ENCODE results near the gene ABCB6. TPM values are rescaled to one million over a fixed set of nuclear protein-coding genes. Genes with fewer than 3 reads are reported as not detected.

Gene ABCB6
- total RNA-seq, 3 donors from 2014 or later: 14.5 to 26.9 (median 18.9) TPM

GRCh38 chr2:219245148-219245898 is 26.6 kb upstream of the ABCB6 start, which contains the start of the genes GLB1L and STK16:
Gene GLB1L, minus strand, starts transcription at chr2:219245444. Its CDS starts 1,871 bp downstream, at chr2:219243573.
Gene STK16, plus strand, starts transcription at chr2:219245479. Its CDS starts 521 bp downstream, at chr2:219246000.
- Histone ChIP-seq H3K9me3 (no peaks in the 10 kb centered on the region), H3K4me1 (peaks cover 12 to 21% of the 10 kb centered on the region in 2 donors)

GRCh38 chr2:219244789-219245147 is 26.0 kb upstream of the ABCB6 start:
- DNase-seq (ENCODE audit: low spot score in 2 of 2): no peak
- H3K27ac ChIP-seq: peak overlapping the region; percentile 98
- H3K27me3 ChIP-seq: no peaks in the 10 kb centered on the region
- TF ChIP-seq, protein P1, sequence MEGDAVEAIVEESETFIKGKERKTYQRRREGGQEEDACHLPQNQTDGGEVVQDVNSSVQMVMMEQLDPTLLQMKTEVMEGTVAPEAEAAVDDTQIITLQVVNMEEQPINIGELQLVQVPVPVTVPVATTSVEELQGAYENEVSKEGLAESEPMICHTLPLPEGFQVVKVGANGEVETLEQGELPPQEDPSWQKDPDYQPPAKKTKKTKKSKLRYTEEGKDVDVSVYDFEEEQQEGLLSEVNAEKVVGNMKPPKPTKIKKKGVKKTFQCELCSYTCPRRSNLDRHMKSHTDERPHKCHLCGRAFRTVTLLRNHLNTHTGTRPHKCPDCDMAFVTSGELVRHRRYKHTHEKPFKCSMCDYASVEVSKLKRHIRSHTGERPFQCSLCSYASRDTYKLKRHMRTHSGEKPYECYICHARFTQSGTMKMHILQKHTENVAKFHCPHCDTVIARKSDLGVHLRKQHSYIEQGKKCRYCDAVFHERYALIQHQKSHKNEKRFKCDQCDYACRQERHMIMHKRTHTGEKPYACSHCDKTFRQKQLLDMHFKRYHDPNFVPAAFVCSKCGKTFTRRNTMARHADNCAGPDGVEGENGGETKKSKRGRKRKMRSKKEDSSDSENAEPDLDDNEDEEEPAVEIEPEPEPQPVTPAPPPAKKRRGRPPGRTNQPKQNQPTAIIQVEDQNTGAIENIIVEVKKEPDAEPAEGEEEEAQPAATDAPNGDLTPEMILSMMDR (IDR thresholded peaks at IDR 0.05): no peak
- TF ChIP-seq POLR2A (IDR thresholded peaks at IDR 0.05) (no peak), POLR2AphosphoS5 (IDR thresholded peaks at IDR 0.05) (no peak)
- no peaks in the 10 kb centered on the region for H3K36me3 ChIP-seq
- H3K4me3 ChIP-seq: peak overlapping the region; percentile 73 to 93 (median 82)
- peaks cover 12 to 16% of the 10 kb centered on the region in 2 donors for H3K4me1 ChIP-seq
- intact Hi-C loops (cut with DNase I; ENCODE audit: low total_unique reads): no loop called here
- no peaks in the 10 kb centered on the region for H3K9me3 ChIP-seq

More at GRCh38 chr2:219245148-219245898, 26.6 kb upstream of the ABCB6 start, which contains the start of the genes GLB1L and STK16:
- Histone ChIP-seq H3K27ac (peak within 1 kb of the TSS; percentile 98), H3K36me3 (no peaks in the 10 kb centered on the region), H3K27me3 (no peaks in the 10 kb centered on the region), H3K4me3 (peak within 1 kb of the TSS; percentile 73 to 93 (median 82))
- intact Hi-C loops (cut with DNase I; ENCODE audit: low total_unique reads): no loop called here
- TF ChIP-seq POLR2AphosphoS5 (IDR thresholded peaks at IDR 0.05): peak; percentile 95 to 97 (median 96)
- TF ChIP-seq, protein P1 (IDR thresholded peaks at IDR 0.05): no peak
- peak; percentile 90 to 94 for DNase-seq (ENCODE audit: low spot score in 2 of 2)

GRCh38 chr2:219243291-219243761 is 24.6 kb upstream of the ABCB6 start:
- Histone ChIP-seq H3K4me1 (peaks cover 7 to 9% of the 10 kb centered on the region in 2 donors), H3K4me3 (peak overlapping the region; percentile 31 to 67 (median 43)), H3K9me3 (no peaks in the 10 kb centered on the region), H3K36me3 (no peaks in the 10 kb centered on the region), H3K27ac (peak overlapping the region; percentile 70 to 89), H3K27me3 (no peaks in the 10 kb centered on the region)
- intact Hi-C loops (cut with DNase I; ENCODE audit: low total_unique reads): no loop called here
- TF ChIP-seq POLR2AphosphoS5 (IDR thresholded peaks at IDR 0.05): peak in 1 of 3 donors; percentile 46
- TF ChIP-seq, protein P1 (IDR thresholded peaks at IDR 0.05): no peak
- peak in 1 of 2 donors; percentile 69 for DNase-seq (ENCODE audit: low spot score in 2 of 2)

GRCh38 chr2:219234331-219234730 is 15.6 kb upstream of the ABCB6 start:
- H3K27ac ChIP-seq: no peak overlapping the region
- H3K4me3 ChIP-seq: no peak overlapping the region
- peaks cover 6% of the 10 kb centered on the region for H3K36me3 ChIP-seq
- no peak for TF ChIP-seq POLR2AphosphoS5 (IDR thresholded peaks at IDR 0.05)
- TF ChIP-seq, protein P1 (IDR thresholded peaks at IDR 0.05): no peak
- TF ChIP-seq POLR2A (IDR thresholded peaks at IDR 0.05): no peak
- no peaks in the 10 kb centered on the region for H3K9me3 ChIP-seq
- intact Hi-C loops (cut with DNase I; ENCODE audit: low total_unique reads): no loop called here
- no peaks in the 10 kb centered on the region for H3K27me3 ChIP-seq
- H3K4me1 ChIP-seq: peaks cover 0 to 16% of the 10 kb centered on the region in 2 donors
- DNase-seq (ENCODE audit: low spot score in 2 of 2): no peak

GRCh38 chr2:219230059-219230540 is 11.3 kb upstream of the ABCB6 start:
- peaks cover 10% of the 10 kb centered on the region for H3K36me3 ChIP-seq
- TF ChIP-seq POLR2AphosphoS5 (IDR thresholded peaks at IDR 0.05) (no peak), POLR2A (IDR thresholded peaks at IDR 0.05) (no peak)
- TF ChIP-seq, protein P1 (IDR thresholded peaks at IDR 0.05): no peak
- H3K27ac ChIP-seq: peak overlapping the region; percentile 88 to 94
- no peaks in the 10 kb centered on the region for H3K27me3 ChIP-seq
- H3K4me3 ChIP-seq: peak overlapping the region; percentile 60 to 97 (median 86)
- DNase-seq (ENCODE audit: low spot score in 2 of 2): peak in 1 of 2 donors; percentile 49
- intact Hi-C loops (cut with DNase I; ENCODE audit: low total_unique reads): no loop called here
- H3K4me1 ChIP-seq: peaks cover 5 to 25% of the 10 kb centered on the region in 2 donors
- H3K9me3 ChIP-seq: no peaks in the 10 kb centered on the region

Measured in breast epithelium (tissue), 4 donors.